HCT116 (cell line): ENCODE measurements around the gene KCNJ10. TPM values are rescaled to one million over a fixed set of nuclear protein-coding genes. Genes with fewer than 3 reads are reported as not detected.

Source experiments
- ATAC-seq: fragments of 200-7000 bp; cut with Tn5 transposase; 2 replicates; pipeline ENCODE4 v1.9.1; 2020; ENCODE audit warnings: mild to moderate bottlenecking, moderate library complexity
- BruUV-seq: library from RNA; stranded (reverse); fragments of 400-500 nt; replicated peaks from 2 replicates; lab custom pipeline; 2021; lab: Mats Ljungman, UMichigan
- CTCF ChIA-PET: fragments of 300-600 bp; sonication (Branson Sonifier 250); formaldehyde crosslinking; loops from one replicate; lab custom pipeline; 2021; ENCODE audit warnings: antibody characterized with exemption; lab: Charles Lee
- POLR2A ChIA-PET: fragments of 300-600, 350-600 bp; sonication (Branson Sonifier 250); formaldehyde crosslinking; loops from one replicate; lab custom pipeline; 2021; ENCODE audit warnings: antibody characterized with exemption; lab: Charles Lee
- RAD21 ChIA-PET, 2 experiments: fragments of 300-600 bp; sonication (Branson Sonifier 250); formaldehyde crosslinking; loops; one replicate each; lab custom pipeline; 2023; ENCODE audit warnings: low total read pairs in 2 of 2; ENCODE audit not compliant: uncharacterized antibody in 2 of 2, unreplicated experiment in 2 of 2, low non-redundant PET in 1 of 2; lab: Charles Lee
- DNase-seq: peaks from one replicate; pipeline ENCODE4 v3.0.0-alpha.2; 2010; ENCODE audit warnings: low read depth, low spot score
- H2AFZ ChIP-seq: fragments of 200-600 bp; shearing (Covaris generic), sonication (generic); 2 replicates; pipeline ENCODE4 v1.6.1; 2017; ENCODE audit warnings: low read depth, mixed run types, mixed read lengths, antibody characterized with exemption, low read length; ENCODE audit not compliant: poor library complexity, severe bottlenecking
- H3K27ac ChIP-seq: 2 replicates; pipeline ENCODE4 v1.5.1; 2012; ENCODE audit warnings: low read depth, low read length
- H3K27me3 ChIP-seq: fragments of 200-600 bp; sonication (generic); 2 replicates; pipeline ENCODE4 v1.6.1; 2016; ENCODE audit warnings: mixed run types, low read length, mixed read lengths; ENCODE audit not compliant: insufficient read depth
- H3K36me3 ChIP-seq, 2 experiments: fragments of 200-500 bp in 1 of 2; fragments of 200-600 bp in 1 of 2; sonication (Bioruptor generic) in 1 of 2; sonication (generic) in 1 of 2; 2 replicates each; pipeline versions ENCODE4 v1.5.1 to v1.6.1; 2014 to 2016; ENCODE audit warnings: low read length in 2 of 2, inconsistent platforms in 1 of 2, mixed read lengths in 1 of 2, mixed run types in 1 of 2; ENCODE audit not compliant: insufficient read depth in 2 of 2, control insufficient read depth in 1 of 2
- H3K4me1 ChIP-seq, 2 experiments: fragments of 200-600 bp in 1 of 2; sonication (generic) in 1 of 2; 2 replicates each; pipeline versions ENCODE4 v1.5.1 to v1.6.1; 2012 to 2017; ENCODE audit warnings: low read length in 2 of 2, inconsistent platforms in 1 of 2, mild to moderate bottlenecking in 1 of 2, mixed read lengths in 1 of 2, mixed run types in 1 of 2, moderate library complexity in 1 of 2; ENCODE audit not compliant: insufficient read depth in 2 of 2, control insufficient read depth in 1 of 2
- H3K4me2 ChIP-seq: fragments of 200-600 bp; sonication (generic); 2 replicates; pipeline ENCODE4 v1.6.1; 2017; ENCODE audit warnings: mixed run types, low read length, mixed read lengths
- H3K4me3 ChIP-seq, 2 experiments: fragments of 200-600 bp in 1 of 2; sonication (generic) in 1 of 2; replicated peaks in 1 of 2; 2 replicates each; pipeline ENCODE4 v1.5.1; 2011 to 2016; ENCODE audit warnings: low read length in 2 of 2, control low read depth in 1 of 2, low read depth in 1 of 2, mild to moderate bottlenecking in 1 of 2, mixed read lengths in 1 of 2, mixed run types in 1 of 2
- H3K79me2 ChIP-seq: fragments of 200-600 bp; sonication (generic); 2 replicates; pipeline ENCODE4 v1.6.1; 2017; ENCODE audit warnings: mild to moderate bottlenecking, mixed run types, low read length, moderate library complexity, mixed read lengths; ENCODE audit not compliant: insufficient read depth
- H3K9ac ChIP-seq: fragments of 200-600 bp; sonication (generic); 2 replicates; pipeline ENCODE4 v1.6.1; 2016; ENCODE audit warnings: low read length, mixed read lengths
- H3K9me2 ChIP-seq: fragments of 200-600 bp; sonication (generic), shearing (Covaris generic); 2 replicates; pipeline ENCODE4 v1.6.1; 2017; ENCODE audit warnings: mixed run types, mild to moderate bottlenecking, moderate library complexity; ENCODE audit not compliant: insufficient read depth
- H3K9me3 ChIP-seq, 2 experiments: fragments of 200-500 bp in 1 of 2; fragments of 200-600 bp in 1 of 2; sonication (Bioruptor generic) in 1 of 2; sonication (generic) in 1 of 2; 2 replicates each; pipeline ENCODE4 v1.6.1; 2014 to 2017; ENCODE audit warnings: low read length in 2 of 2, mixed read lengths in 2 of 2, inconsistent platforms in 1 of 2, low read depth in 1 of 2, mild to moderate bottlenecking in 1 of 2, mixed run types in 1 of 2, moderate library complexity in 1 of 2; ENCODE audit not compliant: control insufficient read depth in 1 of 2, insufficient read depth in 1 of 2
- H4K20me1 ChIP-seq: fragments of 200-600 bp; sonication (generic), shearing (Covaris generic); 2 replicates; pipeline ENCODE4 v1.6.1; 2017; ENCODE audit warnings: mixed run types, mild to moderate bottlenecking, moderate library complexity; ENCODE audit not compliant: insufficient read depth
- CEBPB ChIP-seq: IDR thresholded peaks from 2 replicates; pipeline ENCODE4 v1.6.1; 2012; ENCODE audit warnings: low read depth
- EZH2phosphoT487 ChIP-seq: fragments of 200-600 bp; IDR thresholded peaks from 2 replicates; pipeline ENCODE4 v1.6.1; 2018; ENCODE audit warnings: antibody characterized with exemption, borderline replicate concordance
- JUND ChIP-seq: IDR thresholded peaks from 2 replicates; pipeline ENCODE4 v1.6.1; 2012
- POLR2A ChIP-seq: IDR thresholded peaks from 2 replicates; pipeline ENCODE4 v1.7.0; 2011; ENCODE audit warnings: borderline replicate concordance; ENCODE audit not compliant: insufficient read depth, insufficient read length; ENCODE audit errors: extremely low read depth
- RAD21 ChIP-seq: IDR thresholded peaks from 2 replicates; pipeline ENCODE4 v1.6.1; 2012; ENCODE audit warnings: low read depth, mild to moderate bottlenecking
- SIN3A ChIP-seq: IDR thresholded peaks from 2 replicates; pipeline ENCODE4 v1.6.1; 2012; ENCODE audit warnings: low read depth
- SP1 ChIP-seq: IDR thresholded peaks from 2 replicates; pipeline ENCODE4 v1.6.1; 2012; ENCODE audit warnings: low read depth
- ZFX ChIP-seq: fragments of 450-650 bp; IDR thresholded peaks from 2 replicates; pipeline ENCODE4 v1.6.1; 2017
- intact Hi-C: fragments of 100-400 bp; cut with micrococcal nuclease; formaldehyde crosslinking; loops from 2 replicates; pipeline ENCODE4 v1.10.0; 2022
- total RNA-seq: library from RNA; stranded (reverse); gene quantifications from one replicate; pipeline ENCODE4 v1.2.1, GENCODE V29; 2021; ENCODE audit not compliant: unreplicated experiment
- TF ChIP-seq, protein P1 (sequence below): IDR thresholded peaks from 2 replicates; pipeline ENCODE4 v1.6.1; 2012; ENCODE audit warnings: low read depth
- TF ChIP-seq, protein P2 (sequence below): IDR thresholded peaks from 2 replicates; pipeline ENCODE4 v1.6.1; 2011; ENCODE audit warnings: mild to moderate bottlenecking, low read length, moderate library complexity; ENCODE audit not compliant: insufficient replicate concordance; ENCODE audit errors: extremely low read depth
- TF ChIP-seq, protein P3 (sequence below): IDR thresholded peaks from 2 replicates; pipeline ENCODE4 v1.6.1; 2012
- TF ChIP-seq, protein P4 (sequence below), 3 experiments: fragments of 200-600 bp in 1 of 3; sonication (generic) in 1 of 3; IDR thresholded peaks in 2 of 3; conservative IDR thresholded peaks in 1 of 3; 2 replicates each; pipeline ENCODE4 v1.5.1; 2012 to 2017; ENCODE audit warnings: low read depth in 2 of 3, low read length in 2 of 3, antibody characterized with exemption in 1 of 3, borderline replicate concordance in 1 of 3, control low read depth in 1 of 3, mild to moderate bottlenecking in 1 of 3, mixed read lengths in 1 of 3, mixed run types in 1 of 3, moderate library complexity in 1 of 3; ENCODE audit not compliant: insufficient read depth in 1 of 3

Gene KCNJ10
- total RNA-seq, 1 experiment from 2014 or later = 0.57 TPM

DNA sequence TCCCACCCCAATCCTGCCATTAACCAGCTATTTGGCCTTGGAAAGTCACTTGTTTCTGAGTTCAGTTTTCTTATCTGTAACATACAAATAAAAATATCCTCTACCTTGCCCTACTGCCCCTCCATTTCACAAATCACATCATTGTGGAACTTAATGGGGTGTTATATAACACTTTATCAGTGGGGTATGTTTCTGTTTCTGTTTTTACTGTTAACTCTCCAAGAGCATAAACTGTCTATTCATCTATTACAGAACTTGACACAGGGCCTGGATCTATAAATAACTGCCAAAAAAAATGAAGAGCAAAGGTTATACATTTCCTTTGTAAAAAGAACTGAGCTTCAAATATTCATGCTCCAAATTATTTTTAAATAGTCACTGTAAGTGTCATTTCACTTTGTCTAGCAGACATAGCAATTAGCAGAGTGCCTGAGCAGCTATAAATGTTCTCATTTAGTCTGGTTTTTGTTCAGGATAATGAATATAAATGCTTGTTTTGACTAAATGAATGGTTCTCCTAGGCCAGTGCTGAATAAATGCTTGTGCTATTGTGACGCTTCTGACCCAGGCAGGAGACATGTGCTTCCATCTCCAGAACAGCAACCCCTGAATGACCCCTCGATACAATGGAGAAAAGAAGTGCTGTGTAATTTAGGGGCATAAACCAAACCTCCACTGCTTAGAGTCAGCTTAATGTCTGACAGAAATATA, 45.6 kb downstream of the KCNJ10 start:
- Histone ChIP-seq H3K4me2 (no peak overlapping the region), H3K9me2 (no peaks in the 10 kb centered on the region), H3K36me3 (no peaks in the 10 kb centered on the region), H4K20me1 (no peaks in the 10 kb centered on the region), H3K4me3 (no peak overlapping the region), H3K9me3 (no peaks in the 10 kb centered on the region), H3K27ac (no peak overlapping the region), H3K27me3 (no peaks in the 10 kb centered on the region), H2AFZ (no peak overlapping the region), H3K9ac (no peak overlapping the region), H3K4me1 (no peaks in the 10 kb centered on the region), H3K79me2 (no peaks in the 10 kb centered on the region)
- CTCF ChIA-PET = no interaction called here
- intact Hi-C loops = no loop called here
- BruUV-seq = no TSS peak
- DNase-seq = no peak
- RAD21 ChIA-PET = no interaction called here
- TF ChIP-seq POLR2A = no peak
- TF ChIP-seq, protein P1, sequence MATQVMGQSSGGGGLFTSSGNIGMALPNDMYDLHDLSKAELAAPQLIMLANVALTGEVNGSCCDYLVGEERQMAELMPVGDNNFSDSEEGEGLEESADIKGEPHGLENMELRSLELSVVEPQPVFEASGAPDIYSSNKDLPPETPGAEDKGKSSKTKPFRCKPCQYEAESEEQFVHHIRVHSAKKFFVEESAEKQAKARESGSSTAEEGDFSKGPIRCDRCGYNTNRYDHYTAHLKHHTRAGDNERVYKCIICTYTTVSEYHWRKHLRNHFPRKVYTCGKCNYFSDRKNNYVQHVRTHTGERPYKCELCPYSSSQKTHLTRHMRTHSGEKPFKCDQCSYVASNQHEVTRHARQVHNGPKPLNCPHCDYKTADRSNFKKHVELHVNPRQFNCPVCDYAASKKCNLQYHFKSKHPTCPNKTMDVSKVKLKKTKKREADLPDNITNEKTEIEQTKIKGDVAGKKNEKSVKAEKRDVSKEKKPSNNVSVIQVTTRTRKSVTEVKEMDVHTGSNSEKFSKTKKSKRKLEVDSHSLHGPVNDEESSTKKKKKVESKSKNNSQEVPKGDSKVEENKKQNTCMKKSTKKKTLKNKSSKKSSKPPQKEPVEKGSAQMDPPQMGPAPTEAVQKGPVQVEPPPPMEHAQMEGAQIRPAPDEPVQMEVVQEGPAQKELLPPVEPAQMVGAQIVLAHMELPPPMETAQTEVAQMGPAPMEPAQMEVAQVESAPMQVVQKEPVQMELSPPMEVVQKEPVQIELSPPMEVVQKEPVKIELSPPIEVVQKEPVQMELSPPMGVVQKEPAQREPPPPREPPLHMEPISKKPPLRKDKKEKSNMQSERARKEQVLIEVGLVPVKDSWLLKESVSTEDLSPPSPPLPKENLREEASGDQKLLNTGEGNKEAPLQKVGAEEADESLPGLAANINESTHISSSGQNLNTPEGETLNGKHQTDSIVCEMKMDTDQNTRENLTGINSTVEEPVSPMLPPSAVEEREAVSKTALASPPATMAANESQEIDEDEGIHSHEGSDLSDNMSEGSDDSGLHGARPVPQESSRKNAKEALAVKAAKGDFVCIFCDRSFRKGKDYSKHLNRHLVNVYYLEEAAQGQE = no peak
- no peak for TF ChIP-seq JUND
- TF ChIP-seq, protein P2, sequence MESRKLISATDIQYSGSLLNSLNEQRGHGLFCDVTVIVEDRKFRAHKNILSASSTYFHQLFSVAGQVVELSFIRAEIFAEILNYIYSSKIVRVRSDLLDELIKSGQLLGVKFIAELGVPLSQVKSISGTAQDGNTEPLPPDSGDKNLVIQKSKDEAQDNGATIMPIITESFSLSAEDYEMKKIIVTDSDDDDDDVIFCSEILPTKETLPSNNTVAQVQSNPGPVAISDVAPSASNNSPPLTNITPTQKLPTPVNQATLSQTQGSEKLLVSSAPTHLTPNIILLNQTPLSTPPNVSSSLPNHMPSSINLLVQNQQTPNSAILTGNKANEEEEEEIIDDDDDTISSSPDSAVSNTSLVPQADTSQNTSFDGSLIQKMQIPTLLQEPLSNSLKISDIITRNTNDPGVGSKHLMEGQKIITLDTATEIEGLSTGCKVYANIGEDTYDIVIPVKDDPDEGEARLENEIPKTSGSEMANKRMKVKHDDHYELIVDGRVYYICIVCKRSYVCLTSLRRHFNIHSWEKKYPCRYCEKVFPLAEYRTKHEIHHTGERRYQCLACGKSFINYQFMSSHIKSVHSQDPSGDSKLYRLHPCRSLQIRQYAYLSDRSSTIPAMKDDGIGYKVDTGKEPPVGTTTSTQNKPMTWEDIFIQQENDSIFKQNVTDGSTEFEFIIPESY = no peak
- no peak for TF ChIP-seq SIN3A
- TF ChIP-seq, protein P3, sequence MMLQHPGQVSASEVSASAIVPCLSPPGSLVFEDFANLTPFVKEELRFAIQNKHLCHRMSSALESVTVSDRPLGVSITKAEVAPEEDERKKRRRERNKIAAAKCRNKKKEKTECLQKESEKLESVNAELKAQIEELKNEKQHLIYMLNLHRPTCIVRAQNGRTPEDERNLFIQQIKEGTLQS = no peak
- no peak for TF ChIP-seq CEBPB
- no peak for TF ChIP-seq ZFX
- TF ChIP-seq SP1 = no peak
- TF ChIP-seq, protein P4, sequence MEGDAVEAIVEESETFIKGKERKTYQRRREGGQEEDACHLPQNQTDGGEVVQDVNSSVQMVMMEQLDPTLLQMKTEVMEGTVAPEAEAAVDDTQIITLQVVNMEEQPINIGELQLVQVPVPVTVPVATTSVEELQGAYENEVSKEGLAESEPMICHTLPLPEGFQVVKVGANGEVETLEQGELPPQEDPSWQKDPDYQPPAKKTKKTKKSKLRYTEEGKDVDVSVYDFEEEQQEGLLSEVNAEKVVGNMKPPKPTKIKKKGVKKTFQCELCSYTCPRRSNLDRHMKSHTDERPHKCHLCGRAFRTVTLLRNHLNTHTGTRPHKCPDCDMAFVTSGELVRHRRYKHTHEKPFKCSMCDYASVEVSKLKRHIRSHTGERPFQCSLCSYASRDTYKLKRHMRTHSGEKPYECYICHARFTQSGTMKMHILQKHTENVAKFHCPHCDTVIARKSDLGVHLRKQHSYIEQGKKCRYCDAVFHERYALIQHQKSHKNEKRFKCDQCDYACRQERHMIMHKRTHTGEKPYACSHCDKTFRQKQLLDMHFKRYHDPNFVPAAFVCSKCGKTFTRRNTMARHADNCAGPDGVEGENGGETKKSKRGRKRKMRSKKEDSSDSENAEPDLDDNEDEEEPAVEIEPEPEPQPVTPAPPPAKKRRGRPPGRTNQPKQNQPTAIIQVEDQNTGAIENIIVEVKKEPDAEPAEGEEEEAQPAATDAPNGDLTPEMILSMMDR (IDR thresholded peaks at IDR 0.05 in 2 of 3, conservative IDR thresholded peaks at IDR 0.05 in 1 of 3; ENCODE audit: borderline replicate concordance in 1 of 3, insufficient read depth in 1 of 3, low read depth in 2 of 3, low read length in 2 of 3) = no peak
- TF ChIP-seq RAD21 = no peak
- TF ChIP-seq EZH2phosphoT487 = no peak
- ATAC-seq = no peak
- POLR2A ChIA-PET = no interaction called here
